ENCODE measurements around the gene ERICH6.

Gene ERICH6

DNA sequence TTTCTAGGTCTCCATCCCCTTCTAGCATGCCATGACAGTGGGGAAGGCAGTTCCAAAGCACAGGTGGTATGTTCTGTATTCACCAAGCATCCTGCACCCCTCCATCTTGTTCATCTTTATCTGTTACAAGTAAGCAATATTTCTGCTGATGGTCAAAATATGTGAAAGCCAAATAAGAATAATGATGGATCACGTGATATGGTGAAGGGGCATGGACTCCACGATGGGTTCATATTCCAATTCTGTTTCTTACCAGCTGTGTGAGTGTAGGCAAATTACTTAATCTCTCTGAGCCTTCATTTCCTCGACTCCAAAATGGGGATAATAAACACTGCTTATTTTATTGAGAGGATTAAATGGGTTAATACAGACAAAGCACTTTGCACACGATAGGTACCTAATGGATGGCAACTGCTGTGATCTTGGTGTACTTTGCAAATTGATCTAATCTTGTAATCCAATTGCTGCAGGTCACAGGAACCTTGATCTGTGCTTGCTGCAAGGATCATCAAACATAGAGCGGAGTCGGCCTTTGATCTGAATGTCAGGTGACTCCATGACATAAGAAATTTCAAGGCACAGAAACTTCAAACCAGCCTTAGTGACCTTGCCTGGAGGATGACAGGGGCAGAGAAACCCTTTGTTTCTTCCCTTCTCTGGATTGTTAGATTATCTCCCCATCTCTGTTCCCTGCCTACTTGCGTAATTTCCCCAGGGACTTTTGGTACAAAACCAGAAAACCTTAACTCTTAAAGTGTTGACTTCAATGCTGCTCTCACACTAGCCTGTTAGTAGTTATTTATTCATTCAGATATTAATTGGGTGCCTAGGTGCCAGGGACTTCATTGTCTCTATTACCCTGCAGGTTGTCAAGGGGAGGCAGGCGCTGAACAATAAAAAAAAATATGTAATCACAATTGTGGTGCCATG, 33.4 kb upstream of the ERICH6 start:
- no peak for DNase-seq (ENCODE audit: low spot score)

DNA sequence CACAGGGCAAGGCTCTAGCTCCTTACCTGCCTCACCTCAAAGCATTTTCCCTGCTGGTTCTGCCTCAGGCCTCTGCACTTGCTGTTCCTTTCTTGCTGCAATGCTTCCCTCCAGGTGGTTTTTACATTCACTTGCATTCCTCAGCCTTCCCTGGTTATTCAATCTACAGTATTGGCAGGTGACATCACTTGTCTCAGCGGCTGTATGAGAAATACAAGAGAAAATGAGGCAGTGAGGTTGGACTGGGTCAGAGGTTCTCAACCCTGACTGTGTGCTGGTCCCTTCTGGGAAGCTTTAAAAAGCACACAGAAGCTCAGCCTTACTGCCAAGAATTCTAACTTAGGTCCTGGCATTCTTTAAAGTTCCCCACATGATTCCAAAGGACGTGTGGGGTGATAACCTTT, 32.6 kb upstream of the ERICH6 start:
- no peak for DNase-seq (ENCODE audit: low spot score)

DNA sequence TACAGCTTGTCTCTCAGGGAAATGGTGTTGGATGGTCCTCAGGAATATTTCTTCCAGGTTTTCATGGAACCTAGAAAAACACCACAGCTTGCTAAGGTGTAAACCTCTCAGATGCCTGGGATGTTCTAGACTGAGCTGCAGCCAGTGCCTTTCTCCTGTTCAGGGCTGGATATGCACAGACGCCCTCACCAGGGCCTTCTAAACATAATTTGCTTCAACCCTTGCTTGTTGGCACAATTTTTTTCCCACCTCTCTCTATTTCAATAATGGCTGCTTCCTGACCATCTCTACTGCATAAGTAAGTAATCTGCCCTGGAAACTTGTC, 31.0 kb upstream of the ERICH6 start:
- no peak for DNase-seq (ENCODE audit: low spot score)

DNA sequence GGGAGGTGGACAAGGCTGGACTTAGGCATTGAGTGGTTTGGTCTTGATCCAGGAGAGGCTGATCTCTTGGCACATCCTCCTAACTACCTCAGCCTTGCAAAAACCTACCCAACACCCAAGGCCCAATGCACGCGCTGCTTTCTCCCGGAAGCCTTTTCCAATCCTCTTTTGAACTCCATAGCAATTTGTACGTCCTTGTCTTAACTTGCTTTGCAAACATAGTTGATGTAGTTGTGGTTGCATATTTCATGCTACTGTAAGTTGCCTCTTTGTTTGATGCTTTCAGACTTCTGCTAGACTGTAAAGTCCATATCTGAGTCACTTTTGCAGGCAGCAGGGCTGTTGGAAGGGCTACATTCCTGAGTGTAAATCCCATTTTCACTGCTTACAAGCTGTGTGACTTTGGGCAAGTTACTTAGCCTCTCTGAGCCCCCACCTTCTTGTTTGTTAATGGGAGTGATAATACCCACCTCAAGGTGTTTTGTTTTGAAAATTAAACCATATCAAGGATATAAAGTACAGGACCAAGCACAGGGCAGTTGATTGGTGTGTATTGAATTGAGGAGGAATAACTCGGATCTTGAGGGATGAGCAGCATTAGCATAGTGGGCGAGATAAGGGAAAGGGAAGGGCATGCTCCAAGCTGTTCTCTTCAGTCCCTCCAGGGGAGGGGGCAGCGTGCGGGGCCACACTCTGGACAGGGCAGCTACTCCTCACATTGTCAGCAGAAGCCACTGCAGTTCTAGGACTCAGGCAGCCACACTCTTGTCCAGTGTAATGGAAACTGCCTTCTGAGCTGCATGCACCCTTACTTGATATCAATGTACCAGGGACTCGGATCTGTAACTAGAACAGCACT, 30.4 kb upstream of the ERICH6 start:
- DNase-seq (ENCODE audit: low spot score), result no peak

DNA sequence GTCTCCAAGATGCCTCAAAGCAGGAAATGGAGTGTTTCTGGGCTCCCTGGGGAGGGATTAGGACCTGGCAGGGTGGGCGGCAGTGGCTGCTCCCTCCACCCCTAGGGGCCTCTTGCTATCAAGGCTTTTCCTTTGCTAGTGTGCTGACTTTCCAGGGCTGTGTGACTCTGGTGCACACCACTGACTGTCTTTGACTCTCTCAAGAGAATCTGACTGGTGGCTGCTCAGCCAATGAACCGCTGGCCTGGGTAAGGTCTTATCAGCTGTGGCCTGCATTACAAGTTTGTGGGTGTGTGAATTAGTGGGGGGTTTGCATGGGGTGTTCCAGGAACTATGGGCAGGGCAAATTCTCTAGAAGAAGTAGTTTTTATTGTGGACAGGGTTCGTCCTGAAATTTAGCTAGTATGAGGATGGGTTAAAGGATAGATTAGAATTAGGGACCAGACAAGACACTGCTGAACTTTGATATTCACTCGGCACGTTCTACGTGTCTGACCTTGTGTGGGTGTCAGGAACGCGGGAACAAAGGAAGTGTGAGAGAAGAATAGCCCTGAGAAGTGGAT, 29.7 kb upstream of the ERICH6 start:
- DNase-seq (ENCODE audit: low spot score), result no peak

DNA sequence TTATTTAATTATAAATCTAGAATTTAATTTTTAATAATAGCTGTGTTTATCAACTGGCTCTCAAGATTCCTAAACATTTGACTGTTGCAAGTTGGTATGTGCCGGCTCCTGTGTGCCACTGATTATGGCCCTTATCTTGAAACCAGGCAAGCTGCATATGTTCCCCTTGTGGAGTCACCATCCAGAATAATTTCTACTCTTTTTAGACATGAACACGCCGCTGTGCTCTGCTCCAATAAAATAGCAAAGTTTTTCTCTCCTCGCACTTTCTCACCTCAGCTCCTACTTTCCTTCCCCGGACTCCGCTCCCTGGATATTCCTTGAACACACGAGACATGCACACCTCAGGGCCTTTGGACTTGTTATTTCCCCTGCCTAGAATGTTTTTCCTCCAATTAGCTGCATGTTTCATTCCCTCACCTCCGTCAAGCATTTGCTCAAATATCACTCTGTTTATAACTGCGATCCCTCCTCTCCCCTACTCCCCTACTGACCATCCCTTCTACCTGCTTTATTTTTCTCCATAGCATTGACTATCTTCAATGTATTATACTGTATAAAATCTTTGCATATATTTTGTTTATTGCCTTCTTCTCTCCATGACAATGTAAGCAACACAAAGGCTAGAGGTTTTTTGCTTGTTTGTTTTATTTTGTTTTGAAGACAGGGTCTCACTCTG, 26.1 kb upstream of the ERICH6 start:
- DNase-seq (ENCODE audit: low spot score), result no peak

DNA sequence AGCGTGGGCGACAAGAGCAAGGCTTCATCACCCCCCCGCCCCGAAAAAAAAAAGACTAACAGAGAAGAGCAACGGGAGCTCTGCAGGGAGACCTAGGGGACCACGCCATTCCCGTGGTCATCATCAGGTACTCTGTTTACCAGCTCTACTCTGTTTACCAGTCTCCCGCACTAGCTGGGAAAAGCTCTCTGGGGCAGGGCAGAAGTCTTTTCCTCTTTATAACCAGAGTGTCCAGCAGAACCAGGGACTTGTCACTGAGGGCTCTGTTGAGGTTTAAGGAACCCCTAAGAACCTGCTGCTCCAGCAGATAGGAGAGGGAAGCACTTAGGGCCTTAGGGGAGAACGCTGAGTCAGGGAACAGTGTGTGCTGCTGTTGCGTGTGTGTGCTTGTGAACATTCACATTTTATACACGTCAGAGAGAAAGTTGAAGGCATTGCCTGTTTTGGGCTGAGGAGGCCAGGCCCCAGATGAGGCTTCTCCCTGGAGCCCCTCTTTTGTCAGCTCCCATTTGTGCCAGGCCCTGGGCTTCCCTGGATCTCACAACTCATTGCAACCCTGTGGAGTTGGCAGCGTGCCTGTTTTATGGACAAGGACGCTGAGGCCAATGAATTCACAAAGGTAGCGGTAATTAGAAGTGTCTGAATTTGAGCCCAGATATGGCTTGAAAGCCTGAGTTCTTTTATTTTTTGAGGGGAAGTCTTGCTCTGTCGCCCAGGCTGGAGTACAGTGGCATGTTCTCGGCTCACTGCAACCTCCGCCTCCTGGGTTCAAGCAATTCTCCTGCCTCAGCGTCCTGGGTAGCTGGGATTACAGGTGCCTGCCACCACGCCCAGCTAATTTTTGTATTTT, 24.2 kb upstream of the ERICH6 start:
- DNase-seq (ENCODE audit: low spot score), result no peak

DNA sequence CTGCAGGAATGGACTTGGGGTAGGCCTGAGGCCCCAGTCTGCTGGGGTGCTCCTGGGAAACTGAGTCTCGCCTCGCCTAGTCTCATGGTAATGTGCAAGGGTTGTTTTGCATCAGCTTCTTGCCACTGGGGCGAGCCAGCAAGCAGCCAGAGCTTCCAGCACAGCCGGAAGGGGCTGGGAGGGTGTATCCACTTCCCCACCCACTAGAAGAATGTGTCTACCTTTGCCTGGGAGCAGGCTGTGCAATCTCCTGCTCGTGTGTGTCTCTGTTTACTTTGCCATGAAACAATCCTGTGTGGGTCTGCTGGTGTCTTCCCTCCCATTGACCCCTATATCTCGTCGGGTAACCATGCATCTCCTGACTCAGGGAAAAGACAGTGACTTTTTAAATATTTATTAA, 21.8 kb upstream of the ERICH6 start:
- DNase-seq (ENCODE audit: low spot score), result no peak

DNA sequence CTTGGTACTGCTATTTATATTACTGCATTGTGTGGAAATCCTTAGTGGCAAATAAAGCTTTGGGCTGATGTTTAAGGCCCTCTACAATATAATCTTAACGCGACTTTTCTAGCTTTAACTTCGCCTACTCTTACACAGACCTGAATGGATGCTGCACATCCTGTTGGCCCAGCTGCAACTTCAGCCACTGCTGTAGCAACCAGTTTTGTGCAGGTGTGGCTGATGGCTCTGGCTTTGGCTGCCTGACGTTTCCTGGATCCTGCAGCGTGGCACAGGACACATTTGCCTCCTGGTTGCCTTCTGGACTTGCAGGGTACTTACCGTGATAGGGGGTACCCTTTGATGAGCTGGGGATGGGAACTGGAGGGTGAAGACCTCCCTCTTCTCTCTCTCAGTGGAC, 20.2 kb upstream of the ERICH6 start:
- no peak for DNase-seq (ENCODE audit: low spot score)

DNA sequence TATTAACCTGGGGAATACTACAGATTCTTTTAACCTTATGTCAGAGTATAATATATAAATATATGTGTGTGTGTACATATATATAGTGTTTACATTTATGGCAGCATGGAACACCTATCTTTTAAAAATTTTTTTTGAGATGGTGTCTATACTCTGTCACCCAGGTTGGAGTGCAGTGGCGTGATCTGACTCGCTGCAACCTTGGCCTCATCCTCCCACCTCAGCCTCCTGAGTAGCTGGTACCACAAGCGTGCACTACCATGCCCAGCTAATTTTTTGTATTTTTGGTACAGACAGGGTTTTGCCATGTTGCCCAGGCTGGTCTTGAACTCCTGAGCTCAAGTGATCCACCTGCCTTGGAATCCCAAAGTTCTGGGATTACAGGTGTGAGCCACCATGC, 18.5 kb upstream of the ERICH6 start:
- DNase-seq (ENCODE audit: low spot score), result no peak

DNA sequence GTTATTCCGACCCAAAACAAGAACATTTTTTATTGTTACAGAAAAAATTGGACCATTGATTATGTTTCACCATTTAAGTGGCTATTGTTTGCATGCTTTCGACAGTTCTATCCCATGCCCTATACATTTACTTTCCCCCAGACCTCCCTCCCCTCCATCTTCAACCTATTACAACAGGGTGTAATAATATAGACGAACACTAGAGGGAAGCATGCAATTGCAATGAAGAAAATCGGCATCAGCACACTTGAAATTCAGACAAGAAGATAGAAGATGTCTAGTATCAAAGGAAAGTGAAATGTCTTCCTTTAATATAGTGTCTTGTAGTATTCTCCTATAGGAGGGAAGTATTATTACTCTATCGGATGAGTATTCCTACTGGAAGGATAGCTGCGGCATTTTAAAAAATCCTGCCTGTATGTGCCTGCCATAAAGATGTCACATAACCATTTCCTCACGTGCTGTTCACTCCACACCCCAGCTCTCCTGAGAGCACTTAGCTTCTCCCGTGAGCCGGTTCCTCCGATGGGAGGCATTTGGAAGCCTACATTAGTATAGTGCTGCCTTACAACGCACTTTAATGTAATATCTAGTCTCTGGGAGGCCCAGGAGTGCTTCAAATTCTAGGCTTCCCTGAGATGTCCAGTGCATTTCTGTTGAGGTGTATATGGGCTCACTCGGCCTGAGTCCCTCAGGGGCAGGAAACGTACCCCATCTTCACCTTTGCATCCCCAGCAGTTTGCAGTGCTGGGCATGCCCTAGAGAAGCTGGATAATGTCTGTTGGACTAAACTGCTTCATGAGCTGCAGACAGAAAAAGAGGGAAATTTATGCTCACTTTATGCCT, 17.8 kb upstream of the ERICH6 start:
- DNase-seq (ENCODE audit: low spot score), result peak; percentile 71

DNA sequence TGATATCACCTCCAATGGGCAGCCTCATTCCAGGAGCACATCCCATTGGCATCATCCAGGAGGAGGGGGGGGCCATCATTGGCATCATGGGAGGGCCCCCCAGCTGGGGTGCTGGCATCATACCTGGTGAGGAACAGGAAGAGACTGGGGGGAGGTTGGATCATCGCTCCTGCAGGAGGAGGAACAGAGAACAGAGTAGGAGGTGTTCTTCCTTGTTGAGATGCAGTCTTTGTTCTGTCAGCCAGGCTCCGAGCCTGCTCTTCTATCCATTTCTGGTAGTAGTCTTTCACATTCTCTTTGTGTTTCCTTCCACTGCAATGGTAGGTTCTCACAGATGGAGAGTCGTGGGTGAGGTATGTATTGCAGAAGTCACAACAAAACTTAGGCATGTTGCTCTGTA, 16.7 kb upstream of the ERICH6 start:
- no peak for DNase-seq (ENCODE audit: low spot score)

DNA sequence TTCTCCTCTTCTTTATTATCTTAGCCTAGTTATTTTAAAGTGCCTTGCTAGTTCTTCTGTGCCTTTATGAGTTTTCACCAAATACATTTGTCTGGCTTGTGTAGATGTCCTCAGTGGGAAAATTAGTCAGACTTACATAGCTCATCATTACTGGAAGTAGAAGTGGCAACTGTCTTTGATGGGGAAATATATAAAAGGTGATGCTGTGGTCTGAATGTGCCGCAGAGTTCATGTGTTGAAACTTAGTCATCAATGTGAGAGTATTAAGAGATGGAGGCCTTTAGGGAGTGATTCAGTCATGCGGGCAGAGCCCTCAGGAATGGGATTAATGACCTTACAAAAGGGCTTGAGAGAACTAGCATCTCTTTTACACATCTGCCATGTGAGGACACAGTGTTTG, 6.4 kb upstream of the ERICH6 start:
- DNase-seq (ENCODE audit: low spot score), result no peak

DNA sequence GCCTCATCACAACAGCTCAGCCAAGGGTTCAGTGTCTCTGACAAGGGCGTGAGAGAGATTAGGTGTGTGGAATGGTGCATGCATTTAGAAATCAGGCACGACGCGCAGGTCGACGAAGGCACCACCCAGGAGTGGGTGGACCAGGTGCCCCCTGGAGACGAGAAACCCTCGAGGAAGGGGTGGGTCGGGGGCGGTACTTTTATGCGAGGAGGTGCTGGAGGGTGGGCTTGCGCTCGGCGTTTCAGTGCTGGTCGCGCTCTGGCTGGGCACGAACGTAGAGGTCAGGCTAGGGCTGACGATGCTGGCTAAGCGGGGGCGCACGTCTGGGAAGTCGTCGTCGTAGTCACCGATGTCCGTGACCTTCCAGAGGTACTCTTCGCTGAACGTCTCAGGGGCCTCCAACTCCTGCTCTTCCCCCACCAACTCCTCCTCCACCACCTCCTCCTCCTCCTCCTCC, 393 bp downstream of the ERICH6 start:
- DNase-seq (ENCODE audit: low spot score), result peak; percentile 41

DNA sequence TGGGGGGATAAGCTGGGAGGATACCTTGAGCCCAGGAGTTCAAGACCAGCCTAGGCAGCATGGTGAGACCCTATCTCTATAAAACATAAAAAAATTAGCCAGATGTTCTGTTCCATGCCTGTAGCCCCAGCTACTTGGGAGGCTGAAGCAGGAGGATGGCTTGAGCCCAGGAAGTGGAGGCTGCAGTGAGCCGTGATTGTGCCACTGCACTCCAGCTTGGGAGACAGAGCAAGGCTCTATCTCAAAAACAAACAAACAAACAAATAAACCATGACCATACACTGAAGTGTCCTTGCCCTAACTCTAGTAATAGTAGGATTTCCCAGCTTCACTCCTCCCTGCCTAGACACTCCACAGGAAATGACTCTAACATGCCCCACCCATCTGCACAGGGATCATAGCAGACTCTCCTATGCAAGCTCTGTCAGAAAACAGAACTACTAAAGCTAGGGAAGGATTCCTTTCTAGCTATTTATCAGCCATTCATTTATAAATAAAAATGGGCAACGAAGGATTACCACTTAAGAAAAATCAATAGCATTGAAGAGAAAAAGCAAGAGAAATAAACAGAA, 4.6 kb downstream of the ERICH6 start:
- no peak for DNase-seq (ENCODE audit: low spot score)

DNA sequence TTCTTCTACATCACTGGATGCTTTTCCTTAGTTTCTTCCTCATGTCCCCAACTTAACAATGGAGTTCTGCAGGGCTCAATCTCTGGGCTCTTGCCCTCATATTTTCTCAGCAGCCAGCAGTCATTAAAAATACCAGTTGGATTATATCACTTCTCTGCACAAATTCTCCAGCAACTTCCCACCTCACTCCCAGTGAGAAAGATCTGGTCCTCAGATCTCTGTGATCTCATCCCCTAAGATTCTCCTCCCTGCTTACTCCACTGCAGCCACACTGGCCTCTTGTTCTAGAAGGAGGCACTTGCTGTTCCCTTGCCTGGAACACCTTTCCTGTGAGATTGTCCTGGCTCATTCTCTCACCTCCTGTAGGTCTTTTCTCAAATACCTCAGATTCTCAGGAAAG, 6.1 kb downstream of the ERICH6 start:
- no peak for DNase-seq (ENCODE audit: low spot score)

DNA sequence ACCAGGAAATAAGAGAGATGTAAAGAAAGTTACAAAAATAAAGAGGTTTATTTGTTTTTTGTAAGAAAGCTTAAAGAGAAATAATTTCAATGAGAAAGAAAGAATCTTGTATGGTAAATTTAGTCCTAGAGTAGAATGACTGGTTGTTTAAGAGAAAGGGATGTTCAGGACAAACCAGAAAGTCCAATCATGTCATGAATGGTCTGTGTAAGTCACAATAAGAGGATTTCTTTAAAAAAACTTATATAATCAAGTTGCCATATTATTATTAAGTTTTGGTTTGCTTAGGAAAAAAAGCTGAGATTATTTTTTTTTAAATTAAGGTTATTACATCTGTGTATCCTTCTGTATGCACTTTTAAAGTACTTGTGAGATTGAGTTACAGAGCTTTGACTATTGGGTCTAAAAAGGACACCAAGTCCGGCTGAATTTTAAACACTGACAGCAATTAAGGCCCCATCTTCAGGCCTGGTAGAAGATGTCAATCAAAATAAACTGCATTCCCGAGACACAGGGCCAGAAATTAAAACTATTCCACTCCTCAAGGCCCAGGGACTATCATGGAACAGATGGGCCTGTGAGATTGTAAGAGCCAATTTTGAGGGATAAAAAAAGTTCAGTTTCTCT, 12.2 kb downstream of the ERICH6 start:
- no peak for DNase-seq (ENCODE audit: low spot score)

DNA sequence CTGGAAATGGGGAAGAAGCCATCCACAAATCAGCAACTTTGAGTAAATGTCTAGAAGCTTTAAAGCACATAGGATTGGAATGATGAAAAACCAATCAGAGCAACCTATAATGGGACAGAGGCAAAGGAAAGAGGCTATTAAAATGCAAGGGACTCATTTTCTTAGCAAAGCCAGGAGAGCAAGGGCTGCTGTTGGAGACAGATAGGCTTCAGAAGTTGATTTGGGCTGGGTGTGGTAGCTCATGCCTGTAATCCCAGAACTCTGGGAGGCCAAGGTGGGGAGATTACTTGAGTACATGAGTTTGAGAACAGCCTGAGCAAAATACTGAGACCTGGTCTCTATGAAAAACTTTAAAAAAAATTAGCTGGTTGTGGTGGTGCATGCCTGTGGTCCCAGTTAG, 16.1 kb downstream of the ERICH6 start:
- no peak for DNase-seq (ENCODE audit: low spot score)

DNA sequence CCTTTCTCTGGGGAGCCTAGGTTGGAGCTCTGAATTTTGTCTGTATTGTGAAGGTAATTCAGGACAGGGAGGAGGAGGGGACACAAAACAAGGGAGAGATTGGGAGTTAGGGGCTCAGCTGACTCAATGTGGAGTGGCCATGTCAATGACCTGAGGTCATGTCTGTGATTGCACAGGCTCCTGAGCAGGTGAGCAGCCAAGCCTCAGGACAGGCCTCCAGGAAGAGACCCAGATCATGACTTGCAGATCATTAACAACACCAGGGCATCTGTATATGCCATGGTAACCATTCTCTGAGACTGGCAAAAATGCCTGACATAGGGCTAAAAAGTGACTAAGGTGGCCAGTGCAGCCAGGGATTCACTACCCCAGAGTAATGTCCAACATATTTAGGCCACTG, 20.9 kb downstream of the ERICH6 start:
- no peak for DNase-seq (ENCODE audit: low spot score)

DNA sequence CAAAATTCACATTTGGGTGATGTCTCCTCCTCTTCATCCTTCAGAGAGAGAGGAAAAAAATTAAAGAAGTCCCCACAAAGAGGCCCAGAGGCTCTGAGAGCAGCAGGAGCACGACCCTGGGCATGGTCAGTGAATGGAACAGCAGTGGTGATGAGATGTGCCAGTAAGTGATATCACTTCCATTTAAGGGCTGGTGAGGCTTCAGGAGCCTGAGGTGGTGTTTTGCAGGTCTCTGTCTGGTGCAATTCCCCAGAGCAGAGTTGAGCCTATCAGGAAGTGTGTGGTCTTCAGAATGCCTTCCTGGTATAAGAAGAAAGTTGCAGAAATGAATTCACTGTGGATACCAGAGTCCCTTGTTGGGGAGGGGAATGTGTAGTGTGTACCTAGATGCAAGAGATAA, 21.4 kb downstream of the ERICH6 start:
- DNase-seq (ENCODE audit: low spot score), result no peak

All from germinal center (tissue), 1 donor.